MM.1S (cell line): ENCODE data around the gene ARID2.

ENCODE experiments used
- CTCF ChIP-seq: fragments of 300-600 bp; sonication (generic); IDR thresholded peaks from 2 replicates; pipeline ENCODE4 v1.5.1; 2016; ENCODE audit warnings: antibody characterized with exemption, low read length, mixed read lengths
- EZH2 ChIP-seq: fragments of 300-600 bp; sonication (generic); optimal IDR thresholded peaks from 2 replicates; pipeline ENCODE3; 2017; ENCODE audit warnings: low read depth, mild to moderate bottlenecking, antibody characterized with exemption, low read length, mixed read lengths
- EZH2phosphoT487 ChIP-seq: fragments of 300-600 bp; sonication (generic); IDR thresholded peaks from 2 replicates; pipeline ENCODE4 v1.6.1; 2018; ENCODE audit warnings: antibody characterized with exemption, low read length

- TF ChIP-seq CTCF (no peak), EZH2 (no peak), EZH2phosphoT487 (no peak)
Measured at GRCh38 chr12:45763381-45763780, 33.9 kb downstream of the ARID2 start.
